Measurements from ENCODE around the gene PLCG1. TPM values are rescaled to one million over a fixed set of nuclear protein-coding genes. Genes with fewer than 3 reads are reported as not detected.

PLCG1 gene
- total and polyA plus RNA-seq, 9 of the 15 experiments (the other 6 are each of a cell fraction or from before 2014, with no cell fraction given): 1.7 to 67.0 (median 34.8) TPM

- TF ChIP-seq, protein P1, sequence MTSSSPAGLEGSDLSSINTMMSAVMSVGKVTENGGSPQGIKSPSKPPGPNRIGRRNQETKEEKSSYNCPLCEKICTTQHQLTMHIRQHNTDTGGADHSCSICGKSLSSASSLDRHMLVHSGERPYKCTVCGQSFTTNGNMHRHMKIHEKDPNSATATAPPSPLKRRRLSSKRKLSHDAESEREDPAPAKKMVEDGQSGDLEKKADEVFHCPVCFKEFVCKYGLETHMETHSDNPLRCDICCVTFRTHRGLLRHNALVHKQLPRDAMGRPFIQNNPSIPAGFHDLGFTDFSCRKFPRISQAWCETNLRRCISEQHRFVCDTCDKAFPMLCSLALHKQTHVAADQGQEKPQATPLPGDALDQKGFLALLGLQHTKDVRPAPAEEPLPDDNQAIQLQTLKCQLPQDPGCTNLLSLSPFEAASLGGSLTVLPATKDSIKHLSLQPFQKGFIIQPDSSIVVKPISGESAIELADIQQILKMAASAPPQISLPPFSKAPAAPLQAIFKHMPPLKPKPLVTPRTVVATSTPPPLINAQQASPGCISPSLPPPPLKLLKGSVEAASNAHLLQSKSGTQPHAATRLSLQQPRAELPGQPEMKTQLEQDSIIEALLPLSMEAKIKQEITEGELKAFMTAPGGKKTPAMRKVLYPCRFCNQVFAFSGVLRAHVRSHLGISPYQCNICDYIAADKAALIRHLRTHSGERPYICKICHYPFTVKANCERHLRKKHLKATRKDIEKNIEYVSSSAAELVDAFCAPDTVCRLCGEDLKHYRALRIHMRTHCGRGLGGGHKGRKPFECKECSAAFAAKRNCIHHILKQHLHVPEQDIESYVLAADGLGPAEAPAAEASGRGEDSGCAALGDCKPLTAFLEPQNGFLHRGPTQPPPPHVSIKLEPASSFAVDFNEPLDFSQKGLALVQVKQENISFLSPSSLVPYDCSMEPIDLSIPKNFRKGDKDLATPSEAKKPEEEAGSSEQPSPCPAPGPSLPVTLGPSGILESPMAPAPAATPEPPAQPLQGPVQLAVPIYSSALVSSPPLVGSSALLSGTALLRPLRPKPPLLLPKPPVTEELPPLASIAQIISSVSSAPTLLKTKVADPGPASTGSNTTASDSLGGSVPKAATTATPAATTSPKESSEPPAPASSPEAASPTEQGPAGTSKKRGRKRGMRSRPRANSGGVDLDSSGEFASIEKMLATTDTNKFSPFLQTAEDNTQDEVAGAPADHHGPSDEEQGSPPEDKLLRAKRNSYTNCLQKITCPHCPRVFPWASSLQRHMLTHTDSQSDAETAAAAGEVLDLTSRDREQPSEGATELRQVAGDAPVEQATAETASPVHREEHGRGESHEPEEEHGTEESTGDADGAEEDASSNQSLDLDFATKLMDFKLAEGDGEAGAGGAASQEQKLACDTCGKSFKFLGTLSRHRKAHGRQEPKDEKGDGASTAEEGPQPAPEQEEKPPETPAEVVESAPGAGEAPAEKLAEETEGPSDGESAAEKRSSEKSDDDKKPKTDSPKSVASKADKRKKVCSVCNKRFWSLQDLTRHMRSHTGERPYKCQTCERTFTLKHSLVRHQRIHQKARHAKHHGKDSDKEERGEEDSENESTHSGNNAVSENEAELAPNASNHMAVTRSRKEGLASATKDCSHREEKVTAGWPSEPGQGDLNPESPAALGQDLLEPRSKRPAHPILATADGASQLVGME (CRISPR knock-in tag; IDR thresholded peaks at IDR 0.05): no peak
- TF ChIP-seq ATF4 (CRISPR knock-in tag; IDR thresholded peaks at IDR 0.05): no peak
- no peak for TF ChIP-seq PHB (CRISPR knock-in tag; IDR thresholded peaks at IDR 0.05)
- TF ChIP-seq SMARCA4 (IDR thresholded peaks at IDR 0.05): peak; percentile 36; the same call in 1 of the 2 replicates
- TF ChIP-seq JUND (IDR thresholded peaks at IDR 0.05; ENCODE audit: borderline replicate concordance, low read depth, low read length): peak; percentile 88
- peak; percentile 85; the same call in 2 of the 3 replicates for TF ChIP-seq JUND (tag; IDR thresholded peaks at IDR 0.05; ENCODE audit: borderline replicate concordance, low read depth, low read length)
- no peak for TF ChIP-seq STAG1 (CRISPR knock-in tag; IDR thresholded peaks at IDR 0.05; ENCODE audit: borderline replicate concordance)
- TF ChIP-seq SIN3A (IDR thresholded peaks at IDR 0.05; ENCODE audit: borderline replicate concordance in 2 of 2, control insufficient read depth in 1 of 2, low read depth in 2 of 2, low read length in 2 of 2): no peak
- no peak for TF ChIP-seq ZFP30 (CRISPR knock-in tag; IDR thresholded peaks at IDR 0.05; ENCODE audit: borderline replicate concordance)
- TF ChIP-seq POLR2B (IDR thresholded peaks at IDR 0.05; ENCODE audit: low read depth, partially characterized antibody): no peak
- TF ChIP-seq THRB (CRISPR knock-in tag; conservative IDR thresholded peaks at IDR 0.05): no peak
- peak; percentile 69 for TF ChIP-seq FOSL1 (tag; conservative IDR thresholded peaks at IDR 0.05)
- no peak for TF ChIP-seq ZBTB12 (CRISPR knock-in tag; IDR thresholded peaks at IDR 0.05)
- peak; percentile 70 for TF ChIP-seq ATF3 (IDR thresholded peaks at IDR 0.05)
- no peak for TF ChIP-seq ATF3 (CRISPR knock-in tag; conservative IDR thresholded peaks at IDR 0.05)
- TF ChIP-seq HNRNPUL1 (IDR thresholded peaks at IDR 0.05; ENCODE audit: low read length): no peak
- TF ChIP-seq DLX4 (CRISPR knock-in tag; IDR thresholded peaks at IDR 0.05): no peak
Measured at GRCh38 chr20:41213150-41213820, 75.9 kb downstream of the PLCG1 start (continued).
